ENCODE data around the gene PCDHB9. TPM values are rescaled to one million over a fixed set of nuclear protein-coding genes. Genes with fewer than 3 reads are reported as not detected.
A peak's percentile ranks its signal among the peaks of the same experiment; 100 is the strongest.
"Not testable (repeated sequence)": the region's sequence is repeated elsewhere in the genome, so short reads cannot be mapped to it uniquely, and the experiment has no call there.

PCDHB9 gene
- polyA plus RNA-seq, 1 donor from 2014 or later, result 0.31 TPM

DNA sequence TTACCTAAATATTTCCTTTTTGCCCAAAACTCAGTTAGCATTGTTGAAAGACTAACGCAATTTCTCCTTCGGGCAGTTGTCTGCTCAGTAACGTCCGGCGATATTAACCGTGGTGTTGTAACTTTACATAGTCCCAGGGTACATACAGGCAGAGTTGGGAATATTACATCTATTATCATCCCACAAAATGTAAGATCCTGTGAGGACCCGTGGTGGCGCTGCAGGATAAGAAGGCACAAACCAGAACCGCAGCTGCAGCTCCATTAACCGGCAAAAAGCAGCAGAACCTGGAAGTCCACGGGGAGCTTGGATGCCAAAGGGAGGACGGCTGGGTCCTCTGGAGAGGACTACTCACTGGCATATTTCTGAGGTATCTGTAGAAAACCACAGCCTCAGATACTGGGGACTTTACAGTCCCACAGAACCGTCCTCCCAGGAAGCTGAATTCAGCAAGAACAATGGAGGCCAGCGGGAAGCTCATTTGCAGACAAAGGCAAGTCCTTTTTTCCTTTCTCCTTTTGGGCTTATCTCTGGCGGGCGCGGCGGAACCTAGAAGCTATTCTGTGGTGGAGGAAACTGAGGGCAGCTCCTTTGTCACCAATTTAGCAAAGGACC lies 9.3 kb upstream of the PCDHB9 start, which contains the start of gene PCDHB8:
Gene PCDHB8 (plus strand): TSS at position 214 of the 615 bp plus-strand sequence. CDS start 245 bp downstream, at position 459.
- not testable (repeated sequence) for H3K4me3 Mint-ChIP-seq, H3K9me3 Mint-ChIP-seq, H3K36me3 Mint-ChIP-seq, H3K4me1 Mint-ChIP-seq, H3K27ac Mint-ChIP-seq
- H3K27me3 Mint-ChIP-seq, result peaks cover 17% of the 10 kb centered on the region

DNA sequence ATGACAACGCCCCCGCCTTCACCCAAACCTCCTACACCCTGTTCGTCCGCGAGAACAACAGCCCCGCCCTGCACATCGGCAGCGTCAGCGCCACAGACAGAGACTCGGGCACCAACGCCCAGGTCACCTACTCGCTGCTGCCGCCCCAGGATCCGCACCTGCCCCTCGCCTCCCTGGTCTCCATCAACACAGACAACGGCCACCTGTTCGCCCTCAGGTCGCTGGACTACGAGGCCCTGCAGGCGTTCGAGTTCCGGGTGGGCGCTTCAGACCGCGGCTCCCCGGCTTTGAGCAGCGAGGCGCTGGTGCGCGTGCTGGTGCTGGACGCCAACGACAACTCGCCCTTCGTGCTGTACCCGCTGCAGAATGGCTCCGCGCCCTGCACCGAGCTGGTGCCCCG lies 7.6 kb upstream of the PCDHB9 start:
- not testable (repeated sequence) for H3K4me3 Mint-ChIP-seq, H3K27ac Mint-ChIP-seq, H3K4me1 Mint-ChIP-seq, H3K36me3 Mint-ChIP-seq
- Mint-ChIP-seq H3K27me3 (peaks cover 17% of the 10 kb centered on the region), H3K9me3 (peaks cover 1 to 14% (median 12%) of the 10 kb centered on the region in 3 donors)

DNA sequence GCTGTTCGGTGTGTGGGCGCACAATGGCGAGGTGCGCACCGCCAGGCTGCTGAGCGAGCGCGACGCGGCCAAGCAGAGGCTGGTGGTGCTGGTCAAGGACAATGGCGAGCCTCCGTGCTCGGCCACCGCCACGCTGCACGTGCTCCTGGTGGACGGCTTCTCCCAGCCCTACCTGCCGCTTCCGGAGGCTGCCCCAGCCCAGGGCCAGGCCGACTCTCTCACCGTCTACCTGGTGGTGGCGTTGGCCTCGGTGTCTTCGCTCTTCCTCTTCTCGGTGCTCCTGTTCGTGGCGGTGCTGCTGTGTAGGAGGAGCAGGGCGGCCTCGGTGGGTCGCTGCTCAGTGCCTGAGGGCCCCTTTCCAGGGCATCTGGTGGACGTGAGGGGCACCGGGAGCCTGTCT lies 7.1 kb upstream of the PCDHB9 start:
- H3K27ac Mint-ChIP-seq, H3K4me3 Mint-ChIP-seq, H3K36me3 Mint-ChIP-seq, H3K4me1 Mint-ChIP-seq: not testable (repeated sequence)
- Mint-ChIP-seq H3K9me3 (peaks cover 3 to 14% (median 12%) of the 10 kb centered on the region in 3 donors), H3K27me3 (peaks cover 20% of the 10 kb centered on the region)

DNA sequence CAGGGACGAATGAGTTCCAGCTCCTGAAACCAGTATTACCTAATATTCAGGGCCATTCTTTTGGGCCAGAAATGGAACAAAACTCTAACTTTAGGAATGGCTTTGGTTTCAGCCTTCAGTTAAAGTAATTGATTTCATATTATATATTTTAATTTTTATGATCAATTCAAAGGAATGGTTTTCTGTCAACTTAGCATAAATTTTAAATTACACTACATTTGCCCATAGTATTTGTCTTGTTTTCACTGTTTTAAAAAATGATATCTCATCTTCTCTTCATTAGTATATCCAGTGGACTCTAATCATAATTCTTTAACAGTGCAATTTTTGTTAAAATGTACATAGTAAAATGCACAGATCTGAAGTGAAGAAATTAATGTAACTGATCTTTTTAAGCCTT lies 6.6 kb upstream of the PCDHB9 start:
- no peak overlapping the region for H3K4me3 Mint-ChIP-seq
- H3K36me3 Mint-ChIP-seq, result no peaks in the 10 kb centered on the region
- H3K27ac Mint-ChIP-seq, result no peak overlapping the region
- peaks cover 17% of the 10 kb centered on the region for H3K27me3 Mint-ChIP-seq
- no peaks in the 10 kb centered on the region for H3K4me1 Mint-ChIP-seq
- peaks cover 5 to 14% (median 12%) of the 10 kb centered on the region in 3 donors for H3K9me3 Mint-ChIP-seq

DNA sequence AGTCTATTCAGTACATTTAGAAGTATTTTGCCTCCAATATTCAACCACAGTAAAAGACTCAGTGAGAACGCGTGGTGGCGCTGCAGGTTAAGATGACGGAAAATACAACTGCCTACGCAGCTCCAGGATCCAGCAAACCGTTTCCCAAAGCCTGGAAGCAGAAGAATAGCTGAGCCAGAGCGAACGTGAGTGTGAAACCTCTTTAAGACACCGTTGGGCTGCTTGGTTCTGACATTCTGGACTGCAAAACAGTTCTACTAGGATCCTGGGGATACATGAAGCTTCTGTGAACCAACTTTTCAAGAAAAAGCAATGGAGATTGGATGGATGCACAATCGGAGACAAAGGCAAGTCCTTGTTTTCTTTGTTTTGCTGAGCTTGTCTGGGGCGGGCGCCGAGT lies 4.7 kb upstream of the PCDHB9 start, which contains the start of gene PCDHB16:
Gene PCDHB16 (plus strand): TSS at position 140 of the 400 bp plus-strand sequence. CDS start 173 bp downstream, at position 313.
- Mint-ChIP-seq H3K4me1 (peaks cover 0 to 4% (median 3%) of the 10 kb centered on the region in 3 donors), H3K27me3 (peaks cover 21% of the 10 kb centered on the region), H3K27ac (peak within 1 kb of the TSS in 2 of 3 donors; percentile 39), H3K36me3 (no peaks in the 10 kb centered on the region), H3K4me3 (no peak within 1 kb of the TSS), H3K9me3 (peaks cover 9 to 15% (median 14%) of the 10 kb centered on the region in 3 donors)

DNA sequence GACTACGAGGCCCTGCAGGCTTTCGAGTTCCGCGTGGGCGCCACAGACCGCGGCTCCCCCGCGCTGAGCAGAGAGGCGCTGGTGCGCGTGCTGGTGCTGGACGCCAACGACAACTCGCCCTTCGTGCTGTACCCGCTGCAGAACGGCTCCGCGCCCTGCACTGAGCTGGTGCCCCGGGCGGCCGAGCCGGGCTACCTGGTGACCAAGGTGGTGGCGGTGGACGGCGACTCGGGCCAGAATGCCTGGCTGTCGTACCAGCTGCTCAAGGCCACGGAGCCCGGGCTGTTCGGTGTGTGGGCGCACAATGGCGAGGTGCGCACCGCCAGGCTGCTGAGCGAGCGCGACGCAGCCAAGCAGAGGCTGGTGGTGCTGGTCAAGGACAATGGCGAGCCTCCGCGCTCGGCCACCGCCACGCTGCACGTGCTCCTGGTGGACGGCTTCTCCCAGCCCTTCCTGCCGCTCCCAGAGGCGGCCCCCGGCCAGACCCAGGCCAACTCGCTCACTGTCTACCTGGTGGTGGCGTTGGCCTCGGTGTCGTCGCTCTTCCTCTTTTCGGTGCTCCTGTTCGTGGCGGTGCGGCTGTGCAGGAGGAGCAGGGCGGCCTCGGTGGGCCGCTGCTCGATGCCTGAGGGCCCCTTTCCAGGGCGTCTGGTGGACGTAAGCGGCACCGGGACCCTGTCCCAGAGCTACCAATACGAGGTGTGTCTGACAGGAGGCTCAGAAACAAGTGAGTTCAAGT lies 2.7 kb upstream of the PCDHB9 start:
- H3K4me3 Mint-ChIP-seq, result peak overlapping the region in 1 of 4 donors; percentile 22
- peaks cover 27% of the 10 kb centered on the region for H3K27me3 Mint-ChIP-seq
- not testable (repeated sequence) for H3K4me1 Mint-ChIP-seq, H3K27ac Mint-ChIP-seq, H3K36me3 Mint-ChIP-seq
- H3K9me3 Mint-ChIP-seq, result peaks cover 11 to 18% (median 17%) of the 10 kb centered on the region in 3 donors

DNA sequence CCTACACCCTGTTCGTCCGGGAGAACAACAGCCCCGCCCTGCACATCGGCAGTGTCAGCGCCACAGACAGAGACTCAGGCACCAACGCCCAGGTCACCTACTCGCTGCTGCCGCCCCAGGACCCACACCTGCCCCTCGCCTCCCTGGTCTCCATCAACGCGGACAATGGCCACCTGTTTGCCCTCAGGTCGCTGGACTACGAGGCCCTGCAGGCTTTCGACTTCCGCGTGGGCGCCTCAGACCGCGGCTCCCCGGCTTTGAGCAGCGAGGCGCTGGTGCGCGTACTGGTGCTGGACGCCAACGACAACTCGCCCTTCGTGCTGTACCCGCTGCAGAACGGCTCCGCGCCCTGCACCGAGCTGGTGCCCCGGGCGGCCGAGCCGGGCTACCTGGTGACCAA lies 1.7 kb downstream of the PCDHB9 start:
- H3K4me3 Mint-ChIP-seq, H3K36me3 Mint-ChIP-seq, H3K4me1 Mint-ChIP-seq, H3K27ac Mint-ChIP-seq: not testable (repeated sequence)
- H3K9me3 Mint-ChIP-seq, result peaks cover 9 to 20% (median 20%) of the 10 kb centered on the region in 3 donors
- peaks cover 22% of the 10 kb centered on the region for H3K27me3 Mint-ChIP-seq

DNA sequence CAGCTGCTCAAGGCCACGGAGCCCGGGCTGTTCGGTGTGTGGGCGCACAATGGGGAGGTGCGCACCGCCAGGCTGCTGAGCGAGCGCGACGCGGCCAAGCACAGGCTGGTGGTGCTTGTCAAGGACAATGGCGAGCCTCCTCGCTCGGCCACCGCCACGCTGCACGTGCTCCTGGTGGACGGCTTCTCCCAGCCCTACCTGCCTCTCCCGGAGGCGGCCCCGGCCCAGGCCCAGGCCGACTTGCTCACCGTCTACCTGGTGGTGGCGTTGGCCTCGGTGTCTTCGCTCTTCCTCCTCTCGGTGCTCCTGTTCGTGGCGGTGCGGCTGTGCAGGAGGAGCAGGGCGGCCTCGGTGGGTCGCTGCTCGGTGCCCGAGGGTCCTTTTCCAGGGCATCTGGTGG lies 2.2 kb downstream of the PCDHB9 start:
- not testable (repeated sequence) for H3K4me3 Mint-ChIP-seq, H3K27ac Mint-ChIP-seq, H3K4me1 Mint-ChIP-seq, H3K36me3 Mint-ChIP-seq
- peaks cover 22% of the 10 kb centered on the region for H3K27me3 Mint-ChIP-seq
- H3K9me3 Mint-ChIP-seq, result peaks cover 9 to 20% (median 20%) of the 10 kb centered on the region in 3 donors

DNA sequence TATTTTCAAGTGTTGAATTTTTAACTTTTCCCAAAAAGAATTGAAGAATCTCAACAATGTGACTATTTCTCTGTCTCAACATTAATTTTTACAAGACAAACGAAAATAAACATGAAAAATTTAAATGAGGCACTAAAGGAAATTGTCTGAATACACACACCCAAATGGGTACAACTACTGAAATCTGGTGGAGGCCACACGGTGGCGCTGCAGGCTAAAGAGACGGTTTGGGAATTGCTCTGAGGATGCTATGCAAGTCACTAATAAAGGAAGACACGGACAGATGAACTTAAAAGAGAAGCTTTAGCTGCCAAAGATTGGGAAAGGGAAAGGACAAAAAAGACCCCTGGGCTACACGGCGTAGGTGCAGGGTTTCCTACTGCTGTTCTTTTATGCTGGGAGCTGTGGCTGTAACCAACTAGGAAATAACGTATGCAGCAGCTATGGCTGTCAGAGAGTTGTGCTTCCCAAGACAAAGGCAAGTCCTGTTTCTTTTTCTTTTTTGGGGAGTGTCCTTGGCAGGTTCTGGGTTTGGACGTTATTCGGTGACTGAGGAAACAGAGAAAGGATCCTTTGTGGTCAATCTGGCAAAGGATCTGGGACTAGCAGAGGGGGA lies 5.3 kb downstream of the PCDHB9 start, which contains the start of gene PCDHB10:
Gene PCDHB10 (plus strand): TSS at position 244 of the 616 bp plus-strand sequence. CDS start 200 bp downstream, at position 444.
- peaks cover 0 to under 1% (median 0%) of the 10 kb centered on the region in 3 donors for H3K4me1 Mint-ChIP-seq
- no peaks in the 10 kb centered on the region for H3K36me3 Mint-ChIP-seq
- H3K27ac Mint-ChIP-seq, result no peak within 1 kb of the TSS
- H3K4me3 Mint-ChIP-seq, result peak within 1 kb of the TSS in 2 of 4 donors; percentile 54 to 65
- peaks cover 6 to 33% (median 14%) of the 10 kb centered on the region in 3 donors for H3K9me3 Mint-ChIP-seq
- H3K27me3 Mint-ChIP-seq, result peaks cover 13% of the 10 kb centered on the region

DNA sequence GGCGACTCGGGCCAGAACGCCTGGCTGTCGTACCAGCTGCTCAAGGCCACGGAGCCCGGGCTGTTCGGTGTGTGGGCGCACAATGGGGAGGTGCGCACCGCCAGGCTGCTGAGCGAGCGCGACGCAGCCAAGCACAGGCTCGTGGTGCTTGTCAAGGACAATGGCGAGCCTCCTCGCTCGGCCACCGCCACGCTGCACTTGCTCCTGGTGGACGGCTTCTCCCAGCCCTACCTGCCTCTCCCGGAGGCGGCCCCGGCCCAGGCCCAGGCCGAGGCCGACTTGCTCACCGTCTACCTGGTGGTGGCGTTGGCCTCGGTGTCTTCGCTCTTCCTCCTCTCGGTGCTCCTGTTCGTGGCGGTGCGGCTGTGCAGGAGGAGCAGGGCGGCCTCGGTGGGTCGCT lies 7.4 kb downstream of the PCDHB9 start:
- not testable (repeated sequence) for H3K27me3 Mint-ChIP-seq, H3K36me3 Mint-ChIP-seq, H3K27ac Mint-ChIP-seq, H3K4me3 Mint-ChIP-seq, H3K4me1 Mint-ChIP-seq
- peaks cover 5 to 38% (median 20%) of the 10 kb centered on the region in 3 donors for H3K9me3 Mint-ChIP-seq

DNA sequence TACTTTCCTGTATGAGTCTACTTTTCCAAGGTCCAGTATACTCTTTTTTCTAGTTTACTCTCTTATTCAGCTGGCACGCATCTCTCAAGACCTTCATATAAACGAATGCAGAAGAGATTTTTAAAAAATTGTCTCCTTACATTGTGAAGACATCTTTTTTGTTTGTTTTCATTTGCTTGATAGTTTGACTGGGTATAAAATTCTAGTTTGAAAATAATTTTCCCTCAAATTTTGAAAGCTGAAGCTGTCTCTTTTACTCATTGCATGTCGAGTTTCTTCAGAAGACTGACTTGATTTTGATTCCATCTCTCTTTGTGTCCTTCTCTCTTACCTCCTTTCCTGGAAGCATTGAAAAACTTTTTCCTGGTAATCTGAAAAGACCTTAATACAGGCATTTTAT lies 9.4 kb downstream of the PCDHB9 start:
- Mint-ChIP-seq H3K4me1 (no peaks in the 10 kb centered on the region), H3K27me3 (peaks cover 15% of the 10 kb centered on the region), H3K4me3 (no peak overlapping the region), H3K36me3 (peaks cover 2% of the 10 kb centered on the region), H3K27ac (no peak overlapping the region), H3K9me3 (peaks cover 10 to 41% (median 20%) of the 10 kb centered on the region in 3 donors)

DNA sequence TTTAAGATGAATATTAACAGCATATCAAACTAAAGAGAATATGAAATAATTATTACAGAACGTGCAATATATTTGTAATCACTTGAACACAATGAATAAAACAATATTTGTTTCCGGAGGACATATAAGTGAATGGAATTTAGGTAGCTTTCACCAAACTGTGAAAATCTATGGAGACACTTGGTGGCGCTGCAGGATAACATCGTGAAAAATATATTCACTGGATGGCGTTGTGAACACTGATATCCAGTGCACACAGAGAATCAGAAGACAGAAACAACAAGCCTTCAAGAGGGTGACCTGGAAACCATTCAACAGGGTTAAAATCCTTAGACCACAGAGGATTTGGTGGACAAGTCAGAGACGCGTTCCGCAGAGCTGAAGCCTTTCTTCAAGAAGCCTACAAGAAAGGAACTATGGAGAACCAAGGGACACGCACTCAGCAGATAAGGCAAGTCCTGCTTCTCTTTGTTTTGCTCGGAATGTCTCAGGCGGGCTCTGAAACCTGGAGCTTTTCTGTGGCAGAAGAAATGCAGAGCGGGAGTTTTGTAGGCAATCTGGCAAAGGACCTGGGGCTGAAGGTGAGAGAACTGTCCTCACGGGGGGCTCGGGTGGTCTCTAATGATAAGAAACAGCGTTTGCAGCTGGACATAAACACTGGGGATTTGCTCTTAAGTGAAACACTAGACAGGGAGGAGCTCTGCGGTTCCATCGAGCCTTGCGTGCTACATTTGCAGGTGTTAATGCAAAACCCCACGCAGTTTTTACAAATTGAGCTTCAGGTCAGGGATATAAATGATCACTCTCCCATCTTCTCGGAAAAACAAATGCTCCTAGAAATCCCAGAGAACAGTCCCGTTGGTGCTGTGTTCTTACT lies 12.6 kb downstream of the PCDHB9 start, which contains the start of gene PCDHB11:
Gene PCDHB11 (plus strand): TSS at position 269 of the 877 bp plus-strand sequence. CDS start 148 bp downstream, at position 417.
- peaks cover 6 to 27% (median 19%) of the 10 kb centered on the region in 3 donors for H3K9me3 Mint-ChIP-seq
- no peak within 1 kb of the TSS for H3K4me3 Mint-ChIP-seq

DNA sequence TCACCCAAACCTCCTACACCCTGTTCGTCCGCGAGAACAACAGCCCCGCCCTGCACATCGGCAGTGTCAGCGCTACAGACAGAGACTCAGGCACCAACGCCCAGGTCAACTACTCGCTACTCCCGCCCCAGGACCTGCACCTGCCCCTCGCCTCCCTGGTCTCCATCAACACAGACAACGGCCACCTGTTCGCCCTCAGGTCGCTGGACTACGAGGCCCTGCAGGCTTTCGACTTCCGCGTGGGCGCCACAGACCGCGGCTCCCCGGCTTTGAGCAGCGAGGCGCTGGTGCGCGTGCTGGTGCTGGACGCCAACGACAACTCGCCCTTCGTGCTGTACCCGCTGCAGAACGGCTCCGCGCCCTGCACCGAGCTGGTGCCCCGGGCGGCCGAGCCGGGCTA lies 14.2 kb downstream of the PCDHB9 start:
- not testable (repeated sequence) for H3K27ac Mint-ChIP-seq, H3K27me3 Mint-ChIP-seq, H3K36me3 Mint-ChIP-seq, H3K4me3 Mint-ChIP-seq, H3K4me1 Mint-ChIP-seq
- peaks cover 6 to 22% (median 19%) of the 10 kb centered on the region in 3 donors for H3K9me3 Mint-ChIP-seq

More for the DNA sequence above, 12.6 kb downstream of the PCDHB9 start, which contains the start of gene PCDHB11:
- H3K27me3 Mint-ChIP-seq, result peaks cover 10% of the 10 kb centered on the region
- peaks cover 0 to 1% (median 0%) of the 10 kb centered on the region in 3 donors for H3K4me1 Mint-ChIP-seq
- peaks cover 2% of the 10 kb centered on the region for H3K36me3 Mint-ChIP-seq
- H3K27ac Mint-ChIP-seq, result no peak within 1 kb of the TSS

DNA sequence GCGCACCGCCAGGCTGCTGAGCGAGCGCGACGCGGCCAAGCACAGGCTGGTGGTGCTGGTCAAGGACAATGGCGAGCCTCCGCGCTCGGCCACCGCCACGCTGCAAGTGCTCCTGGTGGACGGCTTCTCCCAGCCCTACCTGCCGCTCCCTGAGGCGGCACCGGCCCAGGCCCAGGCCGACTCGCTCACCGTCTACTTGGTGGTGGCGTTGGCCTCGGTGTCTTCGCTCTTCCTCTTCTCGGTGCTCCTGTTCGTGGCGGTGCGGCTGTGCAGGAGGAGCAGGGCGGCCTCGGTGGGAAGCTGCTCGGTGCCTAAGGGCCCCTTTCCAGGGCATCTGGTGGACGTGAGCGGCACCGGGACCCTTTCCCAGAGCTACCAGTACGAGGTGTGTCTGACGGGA lies 14.7 kb downstream of the PCDHB9 start:
- H3K4me1 Mint-ChIP-seq, H3K27ac Mint-ChIP-seq, H3K4me3 Mint-ChIP-seq, H3K36me3 Mint-ChIP-seq: not testable (repeated sequence)
- H3K9me3 Mint-ChIP-seq, result peaks cover 6 to 19% (median 17%) of the 10 kb centered on the region in 3 donors
- H3K27me3 Mint-ChIP-seq, result peaks cover 13% of the 10 kb centered on the region
